Mesothelial cell of epicardium (in vitro differentiated cells): ENCODE data around the gene ZNF732. TPM values are rescaled to one million over a fixed set of nuclear protein-coding genes. Genes with fewer than 3 reads are reported as not detected.

Source experiments
- DNase-seq, 2 experiments: peaks; one replicate each; pipeline ENCODE4 v3.0.0; 2021; ENCODE audit warnings: low spot score in 2 of 2; ENCODE audit not compliant: unreplicated experiment in 2 of 2
- H3K27ac Mint-ChIP-seq: 2 replicates; pipeline ENCODE4 v1.8.0; 2021; ENCODE audit warnings: mixed read lengths
- H3K27me3 Mint-ChIP-seq: 2 replicates; pipeline ENCODE4 v1.8.0; 2021; ENCODE audit warnings: low read depth, mixed read lengths
- H3K36me3 Mint-ChIP-seq: 2 replicates; pipeline ENCODE4 v1.8.0; 2021; ENCODE audit warnings: mixed read lengths
- H3K4me1 Mint-ChIP-seq: 2 replicates; pipeline ENCODE4 v1.8.0; 2021; ENCODE audit warnings: mixed read lengths
- H3K4me3 Mint-ChIP-seq: 2 replicates; pipeline ENCODE4 v1.8.0; 2021; ENCODE audit warnings: mild to moderate bottlenecking, moderate library complexity, mixed read lengths
- H3K9me3 Mint-ChIP-seq: 2 replicates; pipeline ENCODE4 v1.8.0; 2021; ENCODE audit warnings: mixed read lengths
- CTCF ChIP-seq: fragments of 200-600 bp; sonication (generic); IDR thresholded peaks from one replicate; pipeline ENCODE4 v1.5.0; 2021; ENCODE audit warnings: antibody characterized with exemption; ENCODE audit not compliant: unreplicated experiment
- total RNA-seq: library from RNA; stranded (reverse); gene quantifications from 3 replicates; pipeline ENCODE4 v1.2.1, GENCODE V29; 2021

The ZNF732 gene
- 1.6 to 2.7 TPM (median 2.0 TPM) in 3 replicates for total RNA-seq

GRCh38 chr4:304969-305680 lies at the start of gene ZNF732:
ZNF732 (minus strand) TSS chr4:305474; CDS start chr4:305310, 164 bp downstream.
- no peak within 1 kb of the TSS for H3K27ac Mint-ChIP-seq
- TF ChIP-seq CTCF = no peak
- H3K4me3 Mint-ChIP-seq = peak within 1 kb of the TSS; percentile 76
- no peaks in the 10 kb centered on the region for H3K4me1 Mint-ChIP-seq
- DNase-seq = peak; percentile 41 to 62
- H3K36me3 Mint-ChIP-seq = peaks cover 8% of the 10 kb centered on the region
- peaks cover 33% of the 10 kb centered on the region for H3K9me3 Mint-ChIP-seq
- no peaks in the 10 kb centered on the region for H3K27me3 Mint-ChIP-seq

- H3K4me1 Mint-ChIP-seq = peaks cover 24% of the 10 kb centered on the region
- H3K27ac Mint-ChIP-seq = no peak overlapping the region
- H3K9me3 Mint-ChIP-seq = peaks cover 30% of the 10 kb centered on the region
- peak overlapping the region; percentile 100 for H3K4me3 Mint-ChIP-seq
- peaks cover 48% of the 10 kb centered on the region for H3K36me3 Mint-ChIP-seq
- no peak for DNase-seq
- TF ChIP-seq CTCF = peak; percentile 77
- no peaks in the 10 kb centered on the region for H3K27me3 Mint-ChIP-seq
Observed at GRCh38 chr4:340011-340410, 34.7 kb upstream of the ZNF732 start.

GRCh38 chr4:338759-339097 lies 33.5 kb upstream of the ZNF732 start:
- no peak for DNase-seq
- H3K9me3 Mint-ChIP-seq = peaks cover 24% of the 10 kb centered on the region
- peaks cover 37% of the 10 kb centered on the region for H3K36me3 Mint-ChIP-seq
- H3K4me1 Mint-ChIP-seq = peaks cover 24% of the 10 kb centered on the region
- H3K27me3 Mint-ChIP-seq = no peaks in the 10 kb centered on the region
- H3K27ac Mint-ChIP-seq = peak overlapping the region; percentile 100
- peak overlapping the region; percentile 100 for H3K4me3 Mint-ChIP-seq
- no peak for TF ChIP-seq CTCF

GRCh38 chr4:337932-338758 lies 32.9 kb upstream of the ZNF732 start:
- Mint-ChIP-seq H3K4me1 (peaks cover 24% of the 10 kb centered on the region), H3K9me3 (peaks cover 22% of the 10 kb centered on the region), H3K27ac (peak overlapping the region; percentile 100), H3K36me3 (peaks cover 33% of the 10 kb centered on the region), H3K27me3 (no peaks in the 10 kb centered on the region), H3K4me3 (peak overlapping the region; percentile 100)
- DNase-seq = peak in 1 of 2 experiments; percentile 38
- TF ChIP-seq CTCF = no peak

- Mint-ChIP-seq H3K9me3 (peaks cover 19% of the 10 kb centered on the region), H3K36me3 (peaks cover 26% of the 10 kb centered on the region), H3K27ac (peak within 1 kb of the TSS; percentile 100), H3K4me1 (peaks cover 24% of the 10 kb centered on the region), H3K4me3 (peak within 1 kb of the TSS; percentile 100), H3K27me3 (no peaks in the 10 kb centered on the region)
- peak; percentile 84 to 92 for DNase-seq
- no peak for TF ChIP-seq CTCF
Observed at GRCh38 chr4:337143-337931, 32.1 kb upstream of the ZNF732 start, which contains the start of gene ZNF141. ZNF141 (plus strand) TSS chr4:337814; CDS start chr4:337984, 170 bp downstream.
